Renal pelvis (tissue), 4 donors: ENCODE measurements around the gene CES5A. TPM values are rescaled to one million over a fixed set of nuclear protein-coding genes. Genes with fewer than 3 reads are reported as not detected.
"Not testable (repeated sequence)": the region's sequence is repeated elsewhere in the genome, so short reads cannot be mapped to it uniquely, and the experiment has no call there.

Experiments
- DNase-seq: peaks from one replicate; pipeline ENCODE4 v3.0.0-alpha.2; 2013
- polyA plus RNA-seq, 3 donors: library from polyadenylated mRNA; unstranded; fragments of 120-200 nt; gene quantifications; one replicate each; pipeline ENCODE4 v1.2.1, GENCODE V29; 2013; ENCODE audit not compliant: insufficient read length in 3 of 3

CES5A gene
- polyA plus RNA-seq, 3 donors, result 0.11 to 0.15 (median 0.13) TPM

DNA sequence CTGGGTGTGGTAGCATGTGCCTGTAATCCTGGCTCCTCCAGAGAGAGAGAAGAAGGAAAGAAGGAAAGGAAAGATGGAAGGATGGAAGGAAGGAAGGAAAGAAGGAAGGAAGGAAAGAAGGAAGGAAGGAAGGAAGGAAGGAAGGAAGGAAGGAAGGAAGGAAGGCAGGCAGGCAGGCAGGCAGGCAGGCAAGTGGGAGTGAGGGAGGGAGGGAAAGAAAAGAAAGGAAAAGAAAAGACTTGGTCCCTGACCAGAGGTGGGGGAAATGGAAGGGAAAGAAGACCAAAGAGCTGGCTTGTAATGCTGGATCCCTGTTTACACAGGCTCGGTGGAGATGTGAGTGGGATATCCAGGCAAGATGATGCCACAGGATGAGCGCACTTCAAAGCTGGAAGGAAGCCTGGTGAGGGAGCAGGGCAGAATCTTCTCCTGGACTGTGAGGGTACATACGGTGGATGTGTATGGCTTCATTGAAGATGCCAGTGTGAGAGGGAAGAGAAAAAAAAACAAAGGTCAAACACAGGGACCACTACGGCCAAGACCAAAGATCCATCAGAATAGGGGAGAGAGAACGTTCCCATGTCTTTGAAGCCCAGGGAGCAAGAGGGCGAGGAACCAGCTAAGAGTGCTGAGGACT is 44.4 kb downstream of the CES5A start:
- no peak for DNase-seq

DNA sequence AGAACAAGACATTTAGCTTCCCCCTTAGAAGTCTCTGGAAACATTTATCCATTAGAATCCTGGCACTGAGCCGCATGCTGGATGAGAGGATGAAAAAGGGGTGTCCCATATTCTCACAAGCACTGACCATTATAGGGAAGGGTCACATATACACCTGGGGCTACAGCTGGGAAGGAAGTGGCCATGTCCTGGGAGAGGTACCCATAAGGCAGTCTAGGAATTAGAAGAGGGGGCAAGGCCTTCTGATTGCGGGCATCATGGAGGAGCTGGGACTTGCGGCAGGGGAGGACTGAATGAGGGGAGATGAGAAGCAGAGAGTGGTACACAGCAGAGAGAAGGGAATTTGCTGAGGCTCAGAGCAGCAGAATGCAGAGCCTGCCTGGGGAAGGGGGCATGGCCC is 45.9 kb downstream of the CES5A start:
- DNase-seq, result not testable (repeated sequence)

DNA sequence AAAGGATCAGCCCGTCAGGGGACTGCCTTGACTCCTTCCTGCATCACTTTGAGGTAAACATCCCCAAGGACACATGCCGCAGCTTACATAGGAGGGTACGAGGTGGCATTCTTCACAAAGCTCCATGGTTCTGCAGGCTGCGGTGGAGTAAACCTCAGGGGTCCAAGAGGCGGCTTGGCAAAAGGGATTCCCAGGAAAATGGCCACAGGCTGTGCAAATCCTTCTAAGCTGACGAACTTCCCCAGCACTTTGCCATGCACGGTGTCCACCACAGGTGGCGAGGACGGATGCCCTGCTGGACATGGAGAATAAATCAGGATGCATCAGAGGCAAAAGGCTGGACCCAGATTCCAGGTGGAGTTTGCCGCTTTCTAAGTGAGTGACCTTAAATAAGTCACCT is 46.5 kb downstream of the CES5A start:
- no peak for DNase-seq

DNA sequence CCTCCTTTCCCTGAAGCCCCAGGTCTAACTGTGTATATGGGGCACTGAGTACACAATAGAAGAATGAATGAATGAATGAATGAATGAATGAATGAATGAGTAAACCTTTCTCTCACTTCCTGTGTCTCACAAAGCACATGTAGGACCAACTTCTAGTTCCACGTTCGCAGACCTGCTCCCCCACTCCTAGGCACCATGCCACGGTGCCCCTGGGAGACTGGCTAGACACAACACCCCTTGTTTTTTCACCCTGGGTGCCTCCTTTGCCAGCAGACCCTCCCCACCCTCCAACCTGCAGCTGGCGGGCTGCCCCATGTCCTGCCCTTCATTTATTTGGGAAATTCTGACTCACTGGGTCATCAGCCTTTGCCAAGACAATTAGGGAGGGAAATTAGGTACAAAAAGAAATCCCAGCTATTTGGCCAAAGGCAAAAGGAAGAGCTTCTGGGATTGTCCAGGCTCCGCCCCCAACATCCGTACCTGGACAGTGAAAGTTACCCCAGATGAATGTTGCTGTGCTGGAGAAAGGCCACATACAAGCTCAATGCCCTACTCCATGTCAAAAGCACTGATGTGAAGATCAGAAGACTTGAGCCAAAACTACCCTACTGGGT is 50.0 kb downstream of the CES5A start:
- DNase-seq, result no peak

DNA sequence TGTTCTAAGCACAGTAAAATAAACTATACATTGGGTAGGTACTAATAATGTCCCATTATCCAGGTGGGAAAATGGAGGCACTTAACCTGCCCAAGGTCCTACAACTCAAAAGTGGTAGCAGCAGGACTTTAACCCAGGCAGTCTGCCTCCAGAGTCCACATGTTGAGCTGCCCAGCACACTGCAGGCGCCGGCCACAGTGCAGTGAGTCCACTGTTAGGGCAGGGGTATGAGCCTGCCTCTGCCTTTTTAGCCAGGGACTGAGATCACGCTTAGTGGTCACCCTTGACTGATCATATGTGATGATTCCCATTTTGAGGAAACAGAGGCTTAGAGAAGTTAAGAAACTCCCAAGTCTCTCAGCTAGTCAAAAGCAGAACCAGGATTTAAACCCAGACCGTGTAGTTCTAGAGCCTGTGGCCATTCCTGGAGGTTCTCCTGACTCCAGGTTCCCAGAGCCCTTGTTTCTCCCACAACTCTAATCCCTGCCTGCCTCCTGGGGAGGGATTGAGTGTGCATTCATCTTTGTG is 50.6 kb downstream of the CES5A start:
- DNase-seq, result no peak

DNA sequence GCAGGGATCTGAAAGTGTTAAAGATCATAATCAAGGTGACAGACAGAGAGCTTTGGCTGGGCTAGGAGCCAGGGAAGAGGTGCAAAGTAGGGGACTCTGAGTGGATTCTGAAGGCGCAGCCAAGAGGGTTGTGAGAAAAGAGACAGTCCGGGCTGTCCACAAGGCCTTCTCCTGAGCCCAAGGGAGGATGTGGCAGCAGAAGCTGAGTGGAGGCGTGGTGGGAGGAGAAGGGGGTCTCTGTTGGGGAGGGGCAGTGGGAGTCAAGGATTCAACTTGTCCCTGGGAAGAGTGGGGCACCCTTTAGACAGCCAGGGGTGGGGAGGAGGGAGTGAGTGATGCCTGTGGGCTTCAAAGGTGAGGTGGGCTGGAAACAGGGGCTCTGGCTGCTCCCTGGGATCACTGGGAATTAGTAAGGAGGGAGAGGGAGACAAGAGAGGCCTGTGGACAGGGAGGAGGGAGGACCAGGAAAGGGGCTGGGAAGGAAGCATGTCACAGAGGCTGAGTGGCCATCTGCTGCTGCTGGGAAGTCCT is 52.8 kb downstream of the CES5A start:
- DNase-seq, result no peak

DNA sequence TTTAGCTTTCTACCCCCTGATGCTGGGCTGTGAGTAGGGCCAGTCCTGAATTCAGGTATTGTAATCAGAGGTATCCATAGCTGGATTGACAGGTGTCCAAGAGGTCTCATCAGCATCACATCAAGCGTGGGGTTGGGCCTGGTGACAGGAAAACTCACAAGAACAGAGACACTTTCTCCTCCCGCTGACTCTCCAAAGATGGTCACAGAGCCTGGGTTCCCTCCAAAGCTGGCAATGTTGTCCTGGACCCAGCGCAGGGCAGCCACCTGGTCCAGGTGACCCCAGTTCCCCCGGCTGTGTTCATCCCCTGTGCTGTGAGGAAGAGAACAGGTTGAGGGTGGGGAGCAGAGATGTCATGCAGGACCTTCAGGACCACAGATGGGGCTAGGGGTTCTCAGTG is 54.0 kb downstream of the CES5A start:
- DNase-seq, result no peak

DNA sequence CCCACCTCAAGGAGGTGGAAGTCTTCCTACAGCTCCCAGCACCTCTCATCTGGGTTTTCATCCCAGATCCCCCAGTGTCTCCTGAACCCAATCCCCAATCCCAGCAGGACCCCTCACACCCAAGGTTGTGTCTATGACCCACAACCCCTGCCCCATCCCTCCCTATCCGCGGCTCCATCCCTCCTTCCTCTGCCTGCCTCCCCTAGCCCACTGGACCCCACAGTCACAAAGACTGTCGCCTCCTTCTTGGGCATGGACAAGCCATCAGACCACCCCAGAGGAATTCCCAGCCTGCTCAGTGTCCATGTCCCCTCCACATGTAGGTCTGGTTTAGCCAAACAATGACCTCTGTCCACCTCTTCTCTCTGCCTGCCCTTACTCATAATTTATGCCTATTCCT is 54.6 kb downstream of the CES5A start:
- no peak for DNase-seq

DNA sequence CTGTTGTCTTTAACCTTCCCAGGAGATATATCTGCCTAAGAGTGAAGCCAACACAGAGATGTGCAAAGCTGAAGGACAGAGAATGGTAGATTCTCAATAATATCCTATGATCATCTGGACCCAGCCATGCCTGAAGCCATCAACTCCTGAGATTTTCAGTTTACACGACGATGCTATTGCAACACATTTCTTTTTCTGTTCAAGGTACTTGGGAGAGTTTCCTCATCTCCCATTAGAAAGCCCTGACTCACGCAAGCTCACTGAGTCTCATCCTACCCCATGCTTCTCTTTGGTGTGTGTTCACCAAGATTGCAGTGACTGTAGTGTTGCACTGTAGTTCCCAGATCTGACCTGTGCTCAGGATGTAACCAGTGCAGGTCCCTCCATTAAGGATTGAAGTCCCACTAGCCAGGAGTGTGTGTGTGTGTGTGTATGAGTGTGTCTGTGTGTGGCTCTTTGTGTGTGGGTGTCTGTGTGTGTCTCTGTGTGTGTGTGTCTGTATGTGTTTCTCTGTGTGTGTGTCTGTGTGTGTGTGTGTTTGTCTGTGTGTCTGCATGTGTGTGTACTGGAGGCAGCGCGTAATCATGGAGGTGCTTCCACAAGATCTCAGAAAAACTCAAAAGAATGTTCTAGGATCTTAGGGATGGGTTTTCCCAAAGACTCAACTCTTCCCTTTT is 57.8 kb downstream of the CES5A start:
- DNase-seq, result no peak

DNA sequence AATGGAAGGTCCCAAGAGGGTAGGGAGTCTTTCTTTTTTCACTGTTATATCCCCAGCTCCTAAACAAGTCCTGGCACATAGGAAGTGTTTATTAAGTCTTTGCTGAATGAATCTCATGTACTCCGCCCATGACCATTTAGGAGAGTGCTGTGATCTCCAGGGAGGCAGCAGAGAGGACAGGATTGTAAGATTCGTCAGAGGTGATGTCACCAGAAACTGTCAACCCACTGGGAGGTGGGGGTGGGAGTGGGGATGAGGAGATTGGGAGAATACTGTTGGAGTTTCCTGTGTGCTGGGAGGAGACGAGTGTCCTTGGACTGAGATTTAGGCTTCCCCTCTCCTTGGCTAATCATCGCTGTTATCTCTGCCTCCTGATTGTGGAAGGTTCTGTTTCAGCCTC is 59.0 kb downstream of the CES5A start:
- not testable (repeated sequence) for DNase-seq

DNA sequence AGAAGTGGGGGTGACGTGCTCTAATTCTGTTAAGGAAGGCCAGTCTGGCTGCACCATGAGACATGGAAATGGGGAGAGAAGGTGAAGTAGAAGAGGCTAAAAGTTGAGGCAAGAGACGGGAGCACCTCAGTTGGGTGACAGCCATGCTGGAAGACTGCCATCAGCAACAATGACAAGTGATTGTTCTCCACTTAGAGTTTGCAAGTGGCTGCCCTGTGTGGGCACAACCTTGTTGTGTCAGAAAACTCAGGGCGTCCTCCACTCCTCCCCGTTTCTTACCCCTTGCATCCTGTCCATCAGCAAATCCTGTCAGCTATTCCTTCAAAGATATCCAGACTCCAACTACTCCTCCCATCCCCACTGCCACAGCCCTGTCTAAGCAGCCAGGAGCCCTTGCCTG is 59.9 kb downstream of the CES5A start:
- no peak for DNase-seq

DNA sequence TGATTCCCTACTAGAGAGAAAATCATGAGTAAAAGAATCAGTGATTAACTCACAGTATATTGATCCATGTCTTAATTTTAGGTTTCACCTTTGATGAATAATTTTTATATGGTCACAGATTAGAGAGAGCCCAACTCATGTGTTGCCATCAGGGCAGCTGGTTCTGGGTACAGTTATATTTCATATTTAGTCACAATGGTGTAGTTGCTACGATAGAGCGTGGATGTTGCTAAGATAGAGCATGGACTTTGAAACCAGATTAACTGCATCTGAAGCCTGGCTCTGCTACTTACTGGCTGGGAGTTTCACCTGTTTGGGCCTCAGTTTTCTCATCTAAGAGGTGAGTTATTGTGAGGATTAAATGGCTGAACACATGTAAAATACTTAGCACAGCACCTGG is 61.0 kb downstream of the CES5A start:
- DNase-seq, result not testable (repeated sequence)

DNA sequence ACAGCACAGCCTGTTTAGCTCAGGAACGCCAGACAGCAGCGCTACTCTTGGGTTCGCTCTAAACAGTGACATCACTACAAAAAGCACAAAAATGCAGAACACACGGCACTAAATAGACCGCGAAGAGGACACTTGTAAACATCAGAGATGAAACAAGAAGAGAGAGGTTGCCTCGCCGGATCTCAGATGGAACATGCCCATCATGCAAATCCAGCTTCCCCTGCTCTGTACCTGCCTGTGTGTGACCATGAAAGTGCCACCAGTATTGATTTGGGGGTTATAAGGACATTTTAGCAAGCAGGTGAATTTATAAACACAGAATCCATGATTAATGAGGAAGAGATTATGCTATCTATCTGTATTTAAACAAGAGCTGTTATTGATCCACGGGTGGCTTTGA is 61.4 kb downstream of the CES5A start:
- not testable (repeated sequence) for DNase-seq

DNA sequence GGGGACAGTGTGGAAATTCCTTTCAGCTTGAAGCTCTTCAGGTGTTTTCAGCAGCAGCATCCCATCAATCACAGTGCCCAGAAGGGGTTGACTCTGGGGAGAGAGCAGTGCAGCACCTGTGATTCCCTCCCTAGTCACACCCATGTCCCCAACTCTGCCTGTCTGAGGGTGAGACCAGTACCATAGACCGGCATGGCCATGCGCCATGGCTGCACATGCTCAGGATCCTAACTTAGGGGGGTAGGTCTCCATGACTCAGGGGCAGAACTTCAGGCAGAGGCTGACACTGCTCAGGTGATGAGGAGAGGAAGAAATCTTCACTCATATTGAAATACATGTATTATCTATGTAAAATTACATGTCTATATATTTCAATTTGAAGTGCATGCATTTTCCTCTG is 62.2 kb downstream of the CES5A start:
- no peak for DNase-seq

DNA sequence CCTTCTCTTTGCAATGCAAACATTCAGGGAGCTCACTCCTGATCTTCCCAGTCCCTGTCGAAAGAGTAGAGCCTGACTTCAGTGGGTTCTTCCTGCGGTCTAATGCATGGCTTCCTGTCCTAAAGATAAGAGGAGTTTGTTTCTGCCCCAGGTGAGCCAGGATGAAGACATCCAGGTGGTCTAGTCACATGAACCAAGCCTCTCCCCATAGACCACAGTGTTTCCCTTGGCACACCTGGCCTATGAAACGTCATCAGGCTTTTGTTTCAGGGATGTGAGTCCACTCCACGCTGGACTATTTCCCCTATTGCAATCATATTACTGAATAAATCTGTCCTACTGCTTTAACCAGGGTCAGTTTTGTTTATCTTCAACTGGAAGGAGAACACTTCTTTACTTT is 63.4 kb downstream of the CES5A start:
- no peak for DNase-seq

DNA sequence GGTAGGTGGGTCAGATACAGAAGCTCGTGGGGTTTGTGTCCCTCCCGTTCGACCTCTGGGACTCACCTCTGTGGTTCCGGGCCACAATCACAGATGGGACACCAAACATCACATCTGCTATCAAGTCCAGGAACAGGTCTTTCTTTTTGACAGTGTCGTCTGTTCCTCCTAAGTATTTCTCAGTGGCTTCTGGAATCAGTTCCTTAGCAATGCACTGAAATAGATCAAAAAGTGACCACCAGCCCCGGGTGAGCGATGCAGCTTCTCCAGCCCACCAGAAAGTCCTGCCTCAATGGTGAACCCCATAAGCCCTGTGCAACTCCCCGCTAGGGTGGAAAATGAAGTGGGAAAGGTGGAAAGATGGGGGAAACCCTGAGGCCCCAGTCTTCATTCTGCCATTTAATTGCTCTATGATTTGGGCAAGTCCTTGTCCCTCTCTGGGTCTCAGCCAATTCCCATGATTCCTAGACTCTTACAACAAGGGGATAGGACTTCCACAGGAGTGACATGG is 64.7 kb downstream of the CES5A start:
- DNase-seq, result no peak

DNA sequence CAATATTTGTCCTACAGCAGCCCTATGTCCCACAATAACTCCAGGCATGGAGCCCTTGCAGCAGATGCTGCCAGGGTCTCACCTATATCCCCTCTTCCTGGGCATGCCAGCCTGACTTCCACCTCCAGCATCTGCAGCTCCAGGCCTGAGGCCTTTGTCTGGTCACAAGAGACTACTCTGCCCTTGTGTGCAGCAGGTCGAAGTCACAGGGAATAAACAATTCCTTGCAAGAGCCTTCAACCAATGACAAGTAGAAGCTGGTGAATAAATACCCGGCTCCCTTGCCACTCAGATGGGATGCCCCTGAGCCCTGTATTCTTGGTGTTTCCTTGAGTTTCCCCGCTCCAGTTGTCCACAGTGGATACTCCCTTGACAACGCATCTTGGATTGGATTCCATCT is 65.3 kb downstream of the CES5A start:
- no peak for DNase-seq

DNA sequence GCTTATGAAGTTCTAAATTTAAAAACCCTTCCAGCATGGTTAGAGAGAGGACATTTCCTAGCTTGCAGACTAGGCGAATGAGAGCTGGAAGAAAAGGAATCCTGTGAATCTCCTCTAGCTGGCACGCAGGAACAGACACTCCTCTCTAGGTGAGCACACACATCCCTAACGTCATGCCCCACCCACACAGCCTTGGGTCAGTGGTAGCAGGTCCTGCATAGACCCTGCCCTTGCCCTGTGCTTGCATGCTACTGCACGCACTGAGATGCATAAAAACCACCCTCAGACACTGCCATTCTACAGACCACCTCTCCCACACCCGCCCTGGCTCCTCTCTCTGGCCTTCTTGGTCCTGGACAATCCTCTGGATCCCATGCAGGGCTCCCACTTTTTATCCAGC is 65.8 kb downstream of the CES5A start:
- DNase-seq, result no peak

DNA sequence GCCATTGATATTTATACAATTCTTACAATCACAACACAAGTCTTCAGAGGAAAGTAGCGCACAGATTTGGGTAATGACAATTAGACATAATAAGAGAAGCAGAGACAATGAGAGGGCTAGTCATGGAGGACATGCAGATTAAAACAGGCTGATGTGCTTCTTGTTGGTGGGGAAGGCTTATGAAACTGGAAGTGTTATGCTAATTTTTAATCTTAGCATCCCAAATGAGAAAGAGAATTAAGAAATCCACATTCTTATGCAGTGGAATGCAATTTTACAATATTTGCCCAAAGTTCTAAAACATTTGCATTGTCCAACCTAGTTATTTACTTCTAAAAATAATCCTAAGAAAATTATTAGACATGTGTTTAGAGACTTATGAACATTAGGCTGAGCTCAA is 66.9 kb downstream of the CES5A start:
- not testable (repeated sequence) for DNase-seq

DNA sequence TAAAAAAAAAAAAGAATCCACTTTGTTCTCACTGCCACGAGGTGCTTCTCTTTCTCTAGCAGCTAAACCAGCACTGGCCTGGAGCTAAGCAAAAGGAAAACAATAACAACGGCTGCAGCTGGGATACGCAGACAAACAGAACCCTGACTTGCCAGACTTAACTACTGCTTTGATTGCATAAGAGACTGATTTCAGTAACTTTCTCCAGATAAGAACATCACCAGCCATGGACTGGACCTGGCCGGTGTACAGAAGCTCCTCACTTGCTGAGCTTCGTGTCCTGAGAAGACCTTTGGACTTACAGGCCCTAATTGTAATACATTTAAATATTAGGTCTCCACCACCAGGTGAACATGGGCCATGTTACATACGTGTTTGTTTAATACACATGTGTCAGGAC is 70.1 kb downstream of the CES5A start:
- not testable (repeated sequence) for DNase-seq

DNA sequence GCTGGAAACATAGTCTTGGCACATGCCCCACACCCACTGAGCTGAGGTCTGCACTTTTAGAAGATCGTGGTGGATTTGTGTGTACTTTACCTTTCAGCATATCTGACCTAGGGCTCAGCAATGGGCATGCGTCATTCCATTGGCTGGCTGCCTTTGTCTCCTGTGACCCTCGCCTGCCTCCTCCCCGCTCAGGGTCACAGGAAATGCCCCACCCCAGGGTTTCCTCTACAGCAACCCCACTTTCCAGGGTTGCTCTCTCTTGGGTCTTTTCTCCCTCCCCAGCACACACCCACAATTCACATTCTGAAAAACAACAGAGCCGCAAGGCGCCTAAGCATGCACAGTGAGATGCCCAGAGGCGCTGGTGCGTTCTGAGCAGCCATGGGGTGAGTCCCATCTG is 71.5 kb downstream of the CES5A start:
- not testable (repeated sequence) for DNase-seq
